Fibroblast of skin of right biceps (primary cell): ENCODE data around the gene MTOR.
A peak's percentile ranks its signal among the peaks of the same experiment; 100 is the strongest.

Experiments used
- DNase-seq: peaks from one replicate; pipeline ENCODE4 v3.0.0-alpha.2; 2013

Gene MTOR

GRCh38 chr1:11059155-11059967 is 203.0 kb downstream of the MTOR start:
- DNase-seq = peak; percentile 20

GRCh38 chr1:11058595-11059154 is 203.7 kb downstream of the MTOR start:
- no peak for DNase-seq

- no peak for DNase-seq
Measured at GRCh38 chr1:11058026-11058425, 204.3 kb downstream of the MTOR start.

- DNase-seq = no peak
Measured at GRCh38 chr1:11057477-11057876, 204.9 kb downstream of the MTOR start.
